ENCODE data around the gene ETS2.
"Not testable (repeated sequence)": the region's sequence is repeated elsewhere in the genome, so short reads cannot be mapped to it uniquely, and the experiment has no call there.

The ETS2 gene

GRCh38 chr21:38839328-38840286 is 33.9 kb downstream of the ETS2 start:
- no peak for DNase-seq (ENCODE audit: low read depth in 2 of 2)

- no peak for DNase-seq (ENCODE audit: low read depth in 2 of 2)
These were observed 34.9 kb downstream of the ETS2 start for GRCh38 chr21:38840456-38841300.

- no peak for DNase-seq (ENCODE audit: low read depth in 2 of 2)
These were observed 35.7 kb downstream of the ETS2 start for GRCh38 chr21:38841472-38841871.

- no peak for DNase-seq (ENCODE audit: low read depth in 2 of 2)
These were observed 36.4 kb downstream of the ETS2 start for GRCh38 chr21:38842079-38842478.

- DNase-seq (ENCODE audit: low read depth in 2 of 2): no peak
These were observed 37.6 kb downstream of the ETS2 start for GRCh38 chr21:38843379-38843778.

- DNase-seq (ENCODE audit: low read depth in 2 of 2): no peak
These were observed 38.2 kb downstream of the ETS2 start for GRCh38 chr21:38843806-38844503.

GRCh38 chr21:38845374-38845773 is 39.6 kb downstream of the ETS2 start:
- DNase-seq (ENCODE audit: low read depth in 2 of 2): not testable (repeated sequence)

- DNase-seq (ENCODE audit: low read depth in 2 of 2): no peak
These were observed 41.8 kb downstream of the ETS2 start for GRCh38 chr21:38847556-38847955.

GRCh38 chr21:38848187-38848609 is 42.5 kb downstream of the ETS2 start:
- DNase-seq (ENCODE audit: low read depth in 2 of 2): no peak

- DNase-seq (ENCODE audit: low read depth in 2 of 2): no peak
These were observed 44.0 kb downstream of the ETS2 start for GRCh38 chr21:38849776-38850175.

GRCh38 chr21:38850277-38850951 is 44.7 kb downstream of the ETS2 start:
- no peak for DNase-seq (ENCODE audit: low read depth in 2 of 2)

- no peak for DNase-seq (ENCODE audit: low read depth in 2 of 2)
These were observed 45.4 kb downstream of the ETS2 start for GRCh38 chr21:38851101-38851500.

GRCh38 chr21:38852278-38852677 is 46.5 kb downstream of the ETS2 start:
- DNase-seq (ENCODE audit: low read depth in 2 of 2): no peak

- DNase-seq (ENCODE audit: low read depth in 2 of 2): no peak
These were observed 47.0 kb downstream of the ETS2 start for GRCh38 chr21:38852708-38853107.

GRCh38 chr21:38853421-38853919 is 47.7 kb downstream of the ETS2 start:
- DNase-seq (ENCODE audit: low read depth in 2 of 2): no peak

- no peak for DNase-seq (ENCODE audit: low read depth in 2 of 2)
These were observed 51.6 kb downstream of the ETS2 start for GRCh38 chr21:38857152-38857825.

GRCh38 chr21:38858026-38858811 is 52.5 kb downstream of the ETS2 start:
- no peak for DNase-seq (ENCODE audit: low read depth in 2 of 2)

- no peak for DNase-seq (ENCODE audit: low read depth in 2 of 2)
These were observed 53.1 kb downstream of the ETS2 start for GRCh38 chr21:38858812-38859205.

GRCh38 chr21:38859852-38860251 is 54.1 kb downstream of the ETS2 start:
- no peak for DNase-seq (ENCODE audit: low read depth in 2 of 2)

- no peak for DNase-seq (ENCODE audit: low read depth in 2 of 2)
These were observed 55.3 kb downstream of the ETS2 start for GRCh38 chr21:38861056-38861455.

Data from stimulated activated CD8-positive, alpha-beta memory T cell treated with anti-CD3 and anti-CD28 coated beads, Interleukin-2, amount 100 ng/mL, for 1 hour (primary cell).